GM19324 (cell line): ENCODE measurements around the gene CYB561A3.

Experiments
- ATAC-seq: cut with Tn5 transposase; IDR thresholded peaks from one replicate; pipeline ENCODE4 v1.9.1; 2021; ENCODE audit warnings: mild to moderate bottlenecking, moderate library complexity; ENCODE audit not compliant: unreplicated experiment, low FRiP score

Gene CYB561A3

GRCh38 chr11:61329871-61330270 lies 31.8 kb downstream of the CYB561A3 start:
- ATAC-seq: no peak

GRCh38 chr11:61328351-61328750 lies 33.3 kb downstream of the CYB561A3 start:
- no peak for ATAC-seq

GRCh38 chr11:61327669-61328071 lies 34.0 kb downstream of the CYB561A3 start:
- no peak for ATAC-seq

GRCh38 chr11:61325649-61326414 lies 35.9 kb downstream of the CYB561A3 start:
- ATAC-seq: no peak

GRCh38 chr11:61315260-61315659 lies 46.4 kb downstream of the CYB561A3 start:
- no peak for ATAC-seq

GRCh38 chr11:61310749-61311148 lies 50.9 kb downstream of the CYB561A3 start:
- no peak for ATAC-seq

GRCh38 chr11:61309739-61310138 lies 51.9 kb downstream of the CYB561A3 start:
- no peak for ATAC-seq

- ATAC-seq: no peak
Observed at GRCh38 chr11:61309141-61309540, 52.5 kb downstream of the CYB561A3 start.

- no peak for ATAC-seq
Observed at GRCh38 chr11:61307354-61307753, 54.3 kb downstream of the CYB561A3 start.

GRCh38 chr11:61306221-61306620 lies 55.5 kb downstream of the CYB561A3 start:
- no peak for ATAC-seq

- ATAC-seq: no peak
Observed at GRCh38 chr11:61305417-61305816, 56.3 kb downstream of the CYB561A3 start.

- no peak for ATAC-seq
Observed at GRCh38 chr11:61303725-61304124, 58.0 kb downstream of the CYB561A3 start.

GRCh38 chr11:61302550-61302949 lies 59.1 kb downstream of the CYB561A3 start:
- no peak for ATAC-seq
